Measurements from ENCODE around the gene KLHL36. TPM values are rescaled to one million over a fixed set of nuclear protein-coding genes. Genes with fewer than 3 reads are reported as not detected.

Gene KLHL36
- total RNA-seq, 1 experiment from 2014 or later = 56.6 TPM

- DNase-seq (ENCODE audit: low read depth) = no peak
- in situ Hi-C loops (cut with HindIII; ENCODE audit: low pct_unique_long_range_greater_than_20kb, low sequenced_read_pairs) = no loop called here
These were observed 55.9 kb downstream of the KLHL36 start for GRCh38 chr16:84704253-84704652.

- DNase-seq (ENCODE audit: low read depth) = no peak
- in situ Hi-C loops (cut with HindIII; ENCODE audit: low pct_unique_long_range_greater_than_20kb, low sequenced_read_pairs) = no loop called here
These were observed 58.5 kb downstream of the KLHL36 start for GRCh38 chr16:84706856-84707255.

GRCh38 chr16:84709609-84710008 lies 61.3 kb downstream of the KLHL36 start:
- DNase-seq (ENCODE audit: low read depth) = no peak
- in situ Hi-C loops (cut with HindIII; ENCODE audit: low pct_unique_long_range_greater_than_20kb, low sequenced_read_pairs) = no loop called here

GRCh38 chr16:84710686-84711085 lies 62.4 kb downstream of the KLHL36 start:
- DNase-seq (ENCODE audit: low read depth) = no peak
- in situ Hi-C loops (cut with HindIII; ENCODE audit: low pct_unique_long_range_greater_than_20kb, low sequenced_read_pairs) = no loop called here

Other genes with a start within 250 kb of the KLHL36 start
- 28.7 and 37.2 TPM in 2 replicates for gene MEAK7, start 143.9 kb upstream of the KLHL36 start, total RNA-seq (2014; rRNA removed; shearing (Covaris generic); ENCODE audit: low replicate concordance)
- gene COTL1, start 30.4 kb upstream of the KLHL36 start, total RNA-seq (2014; rRNA removed; shearing (Covaris generic); ENCODE audit: low replicate concordance) = 294 and 317 TPM in 2 replicates
- gene USP10, start 51.5 kb downstream of the KLHL36 start, total RNA-seq (2014; rRNA removed; shearing (Covaris generic); ENCODE audit: low replicate concordance) = 45.3 and 57.0 TPM in 2 replicates
- gene CRISPLD2, start 171.5 kb downstream of the KLHL36 start, total RNA-seq (2014; rRNA removed; shearing (Covaris generic); ENCODE audit: low replicate concordance) = 0.84 and 5.1 TPM in 2 replicates

Data from Caki2 (cell line).